SK-N-MC (cell line): ENCODE measurements around the gene UBE2O.

Experiments used
- EZH2 ChIP-seq: fragments of 200-600 bp; sonication (generic); IDR thresholded peaks from one replicate; pipeline ENCODE4 v1.6.1; 2017; ENCODE audit warnings: antibody characterized with exemption
- FOXP2 ChIP-seq: optimal IDR thresholded peaks from 2 replicates; pipeline ENCODE3; 2011; ENCODE audit warnings: mild to moderate bottlenecking, moderate library complexity; ENCODE audit not compliant: insufficient read depth; ENCODE audit errors: extremely low read length, control extremely low read depth

- no peak for TF ChIP-seq EZH2
- TF ChIP-seq FOXP2 = no peak
Measured at GRCh38 chr17:76431509-76431908, 21.4 kb downstream of the UBE2O start.
